ENCODE measurements around the gene RNASE1. TPM values are rescaled to one million over a fixed set of nuclear protein-coding genes. Genes with fewer than 3 reads are reported as not detected.

RNASE1 gene
- total RNA-seq, 1 donor from 2014 or later = 4.6 TPM

DNA sequence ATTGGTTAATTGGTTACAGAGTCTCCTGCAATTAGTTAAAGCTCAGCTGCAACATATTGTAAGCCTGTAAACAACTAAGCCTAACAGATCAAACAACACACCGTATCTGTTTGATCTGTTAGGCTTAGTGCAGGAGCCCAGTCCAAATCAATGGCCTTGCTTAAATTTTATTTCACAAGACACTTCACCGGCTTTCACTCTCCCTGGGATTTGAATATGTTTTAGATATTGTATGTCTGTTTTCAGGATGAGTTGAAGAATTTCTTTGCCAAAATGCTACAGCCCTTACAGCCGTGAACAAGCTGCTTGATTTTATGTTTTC lies 5.5 kb upstream of the RNASE1 start:
- DNase-seq (ENCODE audit: low read depth in 2 of 2) = no peak

DNA sequence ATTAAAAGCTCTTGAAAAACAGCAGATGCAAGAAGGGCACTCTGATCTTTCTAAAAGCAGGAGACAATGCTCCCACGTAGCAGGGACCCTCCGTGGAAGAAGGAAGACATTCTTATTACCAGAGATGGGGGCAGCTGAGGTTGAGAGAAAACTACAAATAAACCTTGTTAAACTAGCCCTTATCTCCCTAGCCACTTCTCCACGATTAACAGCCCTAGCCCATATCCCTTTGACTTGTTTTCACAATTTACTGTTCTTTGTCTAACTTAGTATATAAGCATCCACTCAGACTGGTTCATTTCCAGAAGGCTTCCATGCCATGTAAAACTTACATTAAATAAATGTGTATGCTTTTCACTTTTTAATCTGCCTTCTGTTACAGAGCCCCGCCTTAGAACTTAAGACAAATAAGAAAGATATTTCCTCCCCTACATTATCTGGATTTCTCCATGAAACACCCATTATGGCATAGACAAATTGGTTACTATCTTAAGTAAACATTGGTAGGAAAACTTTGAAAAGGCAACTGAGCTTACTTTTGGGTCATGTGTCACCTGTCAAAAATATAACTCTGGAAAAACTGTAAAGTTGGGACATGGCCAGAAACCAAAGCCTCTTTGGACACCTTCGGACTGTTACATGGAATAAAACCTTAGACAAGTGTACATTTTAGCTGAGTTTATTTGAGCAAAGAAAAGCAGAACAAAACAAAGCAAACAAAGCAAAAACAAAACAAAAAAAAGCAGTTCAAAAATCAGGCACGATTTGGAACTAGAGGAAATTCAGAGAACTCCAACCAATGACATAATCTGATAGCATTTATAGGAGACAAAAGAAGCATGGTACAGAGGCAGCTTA lies 4.9 kb upstream of the RNASE1 start:
- no peak for DNase-seq (ENCODE audit: low read depth in 2 of 2)

DNA sequence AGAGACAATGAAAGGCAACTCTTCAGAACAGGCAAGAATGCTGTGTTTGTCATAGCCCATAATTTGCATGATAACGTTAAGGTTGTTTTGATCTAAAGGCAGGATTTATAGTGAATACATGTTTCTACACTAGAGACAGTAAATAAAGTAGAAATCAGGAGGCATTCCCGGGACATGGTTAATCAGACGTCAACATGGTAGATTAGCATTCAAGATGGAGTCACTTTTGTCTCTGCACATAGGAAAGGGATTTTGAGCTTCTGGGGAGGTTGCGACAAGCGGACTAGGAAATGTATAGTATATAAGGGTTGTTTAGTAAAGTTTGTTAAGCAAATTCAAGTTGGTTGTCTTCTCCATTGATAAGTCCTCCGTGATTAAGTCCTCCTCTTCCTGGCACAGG lies 2.8 kb upstream of the RNASE1 start:
- DNase-seq (ENCODE audit: low read depth in 2 of 2) = no peak

DNA sequence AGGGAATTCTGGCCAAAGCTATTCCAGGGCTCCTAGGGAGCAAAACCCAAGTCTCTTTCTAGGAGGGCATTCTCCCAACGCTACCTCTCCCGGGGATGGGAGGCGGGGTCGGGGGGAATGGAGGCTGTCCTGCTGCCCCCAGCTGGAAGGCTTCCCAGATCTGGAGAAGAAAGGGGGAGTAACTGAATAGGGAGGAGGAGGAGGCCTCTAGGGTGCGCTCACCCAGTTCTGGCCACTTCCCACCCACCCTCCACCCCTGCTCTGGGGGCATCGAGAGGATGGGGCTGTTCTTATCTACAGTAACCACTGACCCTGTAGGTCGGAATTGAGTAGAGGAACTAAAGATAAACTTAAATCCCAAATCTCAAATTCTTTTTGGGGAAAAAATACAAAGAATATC lies 579 bp upstream of the RNASE1 start:
- DNase-seq (ENCODE audit: low read depth in 2 of 2) = peak in 1 of 2 donors; percentile 11

DNA sequence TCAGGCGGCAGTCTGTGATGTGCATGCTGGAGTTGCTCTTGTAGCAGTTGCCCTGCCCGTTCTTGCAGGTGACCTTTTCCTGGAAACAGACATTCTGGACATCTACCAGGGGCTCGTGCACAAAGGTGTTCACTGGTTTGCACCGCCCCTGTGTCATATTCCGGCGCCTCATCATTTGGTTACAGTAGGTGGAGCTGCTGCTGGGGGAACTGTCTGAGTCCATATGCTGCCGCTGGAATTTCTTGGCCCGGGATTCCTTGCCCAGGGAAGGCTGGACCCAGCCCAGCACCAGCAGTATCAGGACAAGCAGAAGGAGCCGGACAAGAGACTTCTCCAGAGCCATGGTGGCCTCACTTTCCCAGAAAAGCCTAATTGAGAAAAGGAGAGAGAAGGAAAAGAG lies 918 bp downstream of the RNASE1 start:
- peak; percentile 16 to 38 for DNase-seq (ENCODE audit: low read depth in 2 of 2)

DNA sequence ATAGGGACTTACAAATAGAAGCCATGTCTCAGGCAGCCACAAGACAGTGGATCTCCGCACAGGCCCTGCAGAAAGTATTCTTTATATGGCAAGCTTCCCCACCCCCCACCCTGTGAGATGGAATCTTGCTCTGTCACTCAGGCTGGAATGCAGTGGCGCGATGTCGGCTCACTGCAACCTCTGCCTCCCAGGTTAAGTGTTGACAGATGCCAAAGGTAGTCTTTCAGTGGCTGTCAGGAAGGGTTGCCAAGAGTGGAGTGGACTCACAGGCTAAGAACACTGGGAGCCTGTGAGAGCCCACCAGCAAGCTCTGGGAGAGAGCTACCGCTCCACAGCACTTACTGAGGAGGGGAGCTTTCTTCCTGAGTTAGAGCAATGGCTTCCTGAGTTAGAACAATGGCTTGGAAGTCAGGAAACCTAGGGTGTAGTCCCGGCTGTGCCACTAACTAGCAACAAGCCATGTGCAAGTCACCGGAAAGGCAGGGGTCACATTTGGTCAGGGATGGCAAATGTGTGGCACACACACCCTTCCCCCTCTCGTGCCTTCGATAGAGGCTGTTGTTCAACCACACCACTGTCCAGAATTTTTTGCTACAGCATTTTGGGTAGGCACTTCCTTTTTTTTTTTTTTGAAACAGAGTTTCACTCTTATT lies 2.6 kb downstream of the RNASE1 start:
- DNase-seq (ENCODE audit: low read depth in 2 of 2) = peak; percentile 66 to 77

DNA sequence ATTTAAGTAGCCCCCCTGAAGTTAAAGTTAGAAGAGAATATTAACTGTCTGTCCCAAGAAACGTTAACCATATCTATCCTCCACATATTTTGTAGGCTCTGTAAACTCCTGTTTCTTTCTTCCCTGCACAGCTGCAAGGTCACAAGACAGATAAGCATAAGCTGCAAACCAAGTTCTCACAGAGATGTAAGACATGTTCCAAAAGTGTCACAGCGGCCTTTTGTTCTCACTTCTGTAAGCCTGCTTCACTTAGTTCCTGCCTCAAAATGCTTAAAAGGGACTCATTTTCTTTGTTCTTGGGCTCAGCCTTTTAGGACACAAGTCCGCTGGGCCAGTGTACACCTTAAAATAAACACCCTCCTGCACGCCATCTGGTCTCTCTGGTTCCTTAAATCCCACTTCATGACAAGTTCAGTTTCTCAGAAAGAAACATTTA lies 3.2 kb downstream of the RNASE1 start:
- peak in 1 of 2 donors; percentile 18 for DNase-seq (ENCODE audit: low read depth in 2 of 2)

DNA sequence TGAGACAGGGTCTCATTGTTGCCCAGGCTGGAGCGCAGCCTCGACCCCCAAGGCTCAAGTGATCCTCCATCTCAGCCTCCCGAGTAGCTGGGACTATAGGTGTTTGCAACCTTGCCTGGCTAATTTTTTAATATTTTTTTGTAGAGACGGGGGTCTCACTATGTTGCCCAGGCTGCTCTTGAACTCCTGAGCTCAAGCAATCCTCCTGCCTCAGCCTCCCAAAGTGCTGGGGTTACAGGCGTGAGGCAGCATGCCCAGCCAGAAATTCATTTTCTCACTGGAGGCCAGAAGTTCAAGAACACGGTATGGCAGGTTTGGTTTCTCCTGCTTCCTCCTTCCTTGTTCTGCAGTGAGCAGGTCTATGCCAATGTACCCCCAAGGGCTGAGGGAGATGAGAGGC lies 3.7 kb downstream of the RNASE1 start:
- no peak for DNase-seq (ENCODE audit: low read depth in 2 of 2)

DNA sequence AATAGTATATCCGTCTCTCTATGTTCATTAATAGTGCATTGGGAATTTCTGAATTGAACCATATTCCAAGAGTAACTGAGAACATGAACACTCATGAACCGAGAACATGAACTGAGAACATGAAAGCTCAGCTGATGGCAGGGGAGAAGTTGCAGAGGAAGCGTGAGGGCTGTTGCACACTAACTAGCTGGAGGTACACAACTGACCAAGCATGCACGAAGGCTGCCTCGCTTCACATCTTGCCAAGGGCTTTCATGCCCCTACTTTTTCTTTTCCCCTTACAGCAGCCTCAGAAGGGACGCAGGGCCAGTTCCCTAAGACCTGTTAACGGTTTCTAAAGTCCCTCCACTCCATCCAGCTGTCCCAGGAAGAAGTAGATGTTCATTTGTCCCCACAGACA lies 4.3 kb downstream of the RNASE1 start:
- DNase-seq (ENCODE audit: low read depth in 2 of 2) = no peak

DNA sequence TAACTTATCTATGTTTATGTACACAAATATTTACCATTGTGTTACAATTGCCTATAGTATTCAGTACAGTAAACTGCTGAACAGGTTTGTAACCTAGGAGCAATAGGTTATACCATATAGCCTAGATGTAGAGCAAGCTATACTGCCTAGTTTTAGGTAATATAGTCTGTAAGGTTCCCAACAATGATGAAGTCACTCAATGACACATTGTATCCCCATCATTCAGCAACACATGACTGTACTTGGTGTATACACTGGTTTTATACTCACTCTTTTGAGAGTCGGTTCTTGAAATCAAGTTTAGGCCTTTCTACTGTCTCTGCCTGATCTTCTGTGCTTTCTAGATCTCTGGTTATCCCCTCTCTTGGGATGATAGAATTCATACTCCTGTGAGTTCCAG lies 5.5 kb downstream of the RNASE1 start:
- no peak for DNase-seq (ENCODE audit: low read depth in 2 of 2)

DNA sequence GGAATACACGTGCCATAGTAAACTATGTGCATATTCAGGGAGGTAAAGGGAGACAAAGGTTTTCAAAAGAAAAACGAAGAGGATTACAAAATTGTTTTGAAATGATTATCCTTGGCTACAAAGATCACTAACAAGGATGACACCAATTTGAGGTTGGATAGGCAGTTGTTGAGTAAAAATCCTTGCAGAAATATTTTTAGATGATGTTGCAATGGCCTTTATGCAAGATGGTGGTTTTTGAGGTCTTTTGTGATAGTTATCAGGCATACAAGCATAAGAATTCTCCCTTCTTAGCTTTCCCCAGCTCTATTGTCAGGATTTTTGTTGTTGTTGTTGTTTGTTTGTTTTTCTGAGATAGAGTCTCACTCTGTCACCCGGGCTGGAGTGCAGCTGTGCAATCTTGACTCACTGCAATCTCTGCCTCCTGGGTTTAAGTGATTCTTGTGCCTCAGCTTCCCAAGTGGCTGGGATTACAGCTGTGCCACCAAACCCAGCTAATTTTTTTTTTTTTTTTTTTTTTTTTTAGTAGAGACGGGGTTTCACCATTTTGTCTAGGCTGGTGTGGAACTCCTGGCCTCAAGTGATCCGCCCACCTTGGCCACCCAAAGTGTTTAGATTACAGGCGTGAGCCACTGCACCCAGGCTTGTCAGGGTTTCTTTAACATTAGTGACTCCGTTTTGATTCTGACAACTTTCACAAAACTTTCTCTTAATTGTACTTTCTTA lies 7.8 kb downstream of the RNASE1 start:
- DNase-seq (ENCODE audit: low read depth in 2 of 2) = no peak

DNA sequence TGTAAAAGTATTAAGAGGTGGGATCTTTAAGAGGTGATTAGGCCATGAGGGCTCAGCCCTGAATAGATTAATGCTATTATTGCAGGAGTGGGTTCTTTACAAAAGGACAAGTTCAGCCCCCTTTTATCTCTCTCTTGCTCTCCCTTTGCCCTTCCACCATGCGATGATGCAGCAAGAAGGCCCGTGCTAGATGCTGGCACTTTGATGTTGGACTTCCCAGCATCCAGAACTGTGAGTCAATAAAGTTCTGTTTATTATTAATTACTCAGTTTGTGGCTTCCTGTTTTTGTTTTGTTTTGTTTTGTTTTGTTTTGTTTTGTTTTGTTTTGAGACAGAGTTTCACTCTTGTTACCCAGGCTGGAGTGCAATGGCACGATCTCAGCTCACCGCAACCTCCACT lies 10.1 kb downstream of the RNASE1 start:
- DNase-seq (ENCODE audit: low read depth in 2 of 2) = no peak

DNA sequence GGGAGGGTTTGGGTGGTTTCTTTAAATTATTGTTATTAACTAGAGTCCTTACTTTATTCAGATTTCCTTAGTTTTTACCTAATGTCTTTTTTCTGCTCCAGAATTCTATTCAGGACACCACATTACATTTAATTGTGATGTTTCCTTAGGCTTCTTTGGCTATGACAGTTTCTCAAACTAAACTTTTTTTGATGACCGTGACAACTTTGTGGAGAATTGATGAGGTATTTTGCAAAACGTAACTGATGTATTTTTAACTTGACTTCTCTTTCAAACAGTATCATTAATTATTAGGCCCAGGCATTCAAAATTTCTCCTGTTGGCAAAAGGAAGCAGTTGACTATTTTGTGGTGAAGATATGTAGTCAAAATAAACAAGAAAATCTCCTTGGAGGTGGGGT lies 11.0 kb downstream of the RNASE1 start:
- DNase-seq (ENCODE audit: low read depth in 2 of 2) = no peak

DNA sequence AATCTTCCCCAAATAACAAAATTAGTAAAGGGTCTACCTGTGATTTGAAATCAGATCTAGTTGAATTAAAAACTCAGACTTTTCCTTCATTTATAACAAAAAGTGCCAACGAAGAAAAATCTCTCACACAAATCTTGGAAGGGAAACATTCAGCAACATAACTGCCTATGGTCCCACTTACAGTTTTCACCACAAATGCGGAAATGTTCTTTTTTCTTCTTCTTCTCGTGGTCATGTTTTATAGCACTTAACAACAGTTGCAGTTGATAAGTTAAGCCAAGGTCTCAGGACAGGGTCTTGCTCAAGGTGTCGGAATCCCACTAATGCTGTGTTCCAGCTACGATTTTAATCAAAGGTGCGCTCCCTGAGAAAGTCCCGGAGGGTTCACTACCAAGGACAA lies 11.5 kb downstream of the RNASE1 start:
- no peak for DNase-seq (ENCODE audit: low read depth in 2 of 2)

DNA sequence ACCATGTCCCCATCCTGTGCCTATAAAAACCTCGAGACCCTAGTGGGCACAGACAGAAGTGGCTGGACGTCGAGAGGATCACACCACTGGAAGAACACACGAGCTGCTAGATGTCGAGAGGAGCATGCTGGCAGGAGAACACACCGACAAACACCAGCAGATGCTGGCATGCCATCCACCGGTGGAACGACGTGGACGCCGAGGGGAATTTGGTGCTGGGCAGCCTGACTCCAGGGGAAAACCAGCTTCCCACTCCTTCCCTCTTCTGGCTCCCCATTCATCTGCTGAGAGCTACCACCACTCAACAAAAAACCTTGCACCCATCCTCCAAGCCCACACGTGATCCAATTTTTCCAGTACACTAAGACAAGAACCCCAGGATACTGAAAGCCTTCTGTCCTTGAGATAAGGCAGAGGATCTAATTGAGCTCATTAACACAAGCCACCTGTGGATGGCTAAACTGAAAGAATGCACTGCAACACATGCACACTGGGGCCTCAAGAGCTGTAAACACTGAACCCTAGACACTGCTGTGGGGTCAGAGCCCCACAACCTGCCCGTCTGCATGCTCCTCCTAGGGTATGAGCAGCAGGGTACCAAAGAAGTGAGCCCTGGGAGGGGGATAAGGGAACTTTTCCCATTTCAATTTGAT lies 12.1 kb downstream of the RNASE1 start:
- DNase-seq (ENCODE audit: low read depth in 2 of 2) = no peak

DNA sequence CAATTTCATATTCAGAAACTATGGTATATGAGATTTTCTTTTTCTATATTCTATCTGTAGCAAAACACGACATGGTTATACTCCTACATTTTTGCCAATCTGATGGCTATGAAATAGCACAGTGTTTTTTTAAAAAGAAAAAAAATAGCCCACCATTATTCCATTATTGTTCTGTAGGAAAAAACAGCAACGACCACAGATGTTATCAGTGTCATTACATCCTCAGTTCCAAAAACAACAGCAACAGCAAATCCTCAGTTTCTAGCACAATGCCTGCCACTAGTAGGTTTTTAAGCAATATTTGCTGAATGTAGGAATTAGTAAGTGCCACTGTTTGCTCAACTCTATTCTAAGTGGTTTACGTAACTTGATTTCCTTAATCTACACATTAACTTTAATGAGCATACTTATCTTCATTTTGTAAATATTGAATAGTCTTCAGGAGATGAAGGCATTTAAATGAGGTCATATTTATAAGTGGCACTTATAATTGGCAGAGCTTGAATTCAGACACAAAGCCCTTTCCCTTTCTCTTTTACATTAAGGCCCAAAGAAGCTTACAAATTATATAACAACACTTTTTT lies 13.3 kb downstream of the RNASE1 start:
- peak; percentile 21 to 91 for DNase-seq (ENCODE audit: low read depth in 2 of 2)

DNA sequence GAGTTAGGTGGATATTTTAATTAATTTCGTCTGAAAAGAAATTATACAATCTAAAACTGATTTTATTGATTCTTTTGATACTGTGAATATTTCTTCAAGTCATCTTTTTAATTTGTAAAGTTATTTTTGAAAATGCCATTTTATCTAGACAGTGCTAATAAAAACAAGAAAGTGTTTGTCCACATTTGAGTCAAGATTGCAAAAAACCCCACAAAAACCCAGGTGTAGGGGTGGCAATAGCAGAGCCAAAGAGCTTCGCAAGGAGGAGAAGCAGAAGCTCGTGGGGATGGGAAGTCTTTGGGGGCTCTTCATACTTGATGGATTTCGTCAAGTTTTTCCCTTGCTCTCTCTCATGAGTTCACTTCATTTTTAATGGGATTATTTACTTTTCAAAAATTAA lies 15.6 kb downstream of the RNASE1 start:
- DNase-seq (ENCODE audit: low read depth in 2 of 2) = no peak

DNA sequence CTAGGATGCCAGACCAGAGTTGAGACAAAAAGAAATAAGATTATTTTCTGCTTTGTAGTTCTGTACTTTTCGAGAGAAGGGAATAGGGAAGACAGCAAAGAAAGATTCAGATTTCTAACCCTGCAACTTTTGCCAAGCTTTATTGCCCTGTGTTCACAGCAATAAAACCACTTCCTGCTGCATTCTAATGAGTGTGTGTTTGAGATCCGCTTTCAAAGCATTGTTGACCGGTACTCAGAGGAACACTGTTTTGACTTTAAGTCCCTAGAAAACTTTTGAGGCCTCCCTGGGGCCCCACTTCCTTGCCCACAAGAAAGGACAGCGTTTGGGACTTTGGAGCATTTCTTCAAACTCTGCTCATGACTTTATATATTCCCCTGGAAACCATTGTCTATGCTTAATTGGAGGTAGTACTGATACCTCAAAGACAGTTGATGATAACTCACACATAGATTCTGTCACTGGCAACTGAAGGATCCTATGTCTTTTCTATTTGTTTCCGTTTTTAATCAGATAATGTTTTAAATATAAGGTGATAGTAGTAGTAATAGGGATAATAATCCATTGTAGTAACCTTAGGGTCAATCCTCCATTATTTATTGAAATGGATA lies 20.3 kb downstream of the RNASE1 start:
- peak; percentile 14 to 22 for DNase-seq (ENCODE audit: low read depth in 2 of 2)

DNA sequence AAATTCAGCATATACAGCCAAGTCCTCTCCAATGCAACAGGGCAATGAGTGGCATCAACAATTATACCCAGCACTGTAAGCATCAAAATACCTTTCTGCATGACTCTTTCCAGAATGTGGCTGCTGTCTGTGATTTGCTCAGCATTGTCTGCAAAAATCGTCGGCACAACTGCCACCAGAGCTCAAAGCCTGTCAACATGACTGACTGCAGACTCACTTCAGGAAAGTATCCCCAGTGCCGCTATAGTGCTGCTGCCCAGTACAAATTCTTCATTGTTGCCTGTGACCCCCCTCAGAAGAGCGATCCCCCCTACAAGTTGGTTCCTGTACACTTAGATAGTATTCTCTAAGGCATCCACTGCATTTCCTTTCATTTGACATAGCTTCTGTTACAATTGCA lies 20.8 kb downstream of the RNASE1 start:
- no peak for DNase-seq (ENCODE audit: low read depth in 2 of 2)

DNA sequence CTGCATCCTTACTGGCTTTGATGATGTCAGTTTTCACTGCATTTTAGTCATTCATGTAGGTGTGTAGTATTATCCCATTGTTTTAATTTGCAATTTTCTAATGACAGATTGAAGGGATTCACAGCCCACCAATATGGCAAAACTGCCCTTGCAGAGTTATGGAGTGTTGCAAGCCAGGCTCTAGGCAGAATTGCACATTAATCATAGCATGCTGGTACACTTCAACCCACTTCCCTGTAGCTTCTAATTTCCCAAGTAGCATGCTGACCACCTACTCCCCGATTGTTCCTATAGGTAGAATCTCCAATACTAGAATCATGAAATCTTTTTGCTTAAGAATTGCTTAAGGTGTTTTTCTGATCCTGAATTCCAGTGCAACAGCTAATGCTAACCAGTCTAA lies 26.7 kb downstream of the RNASE1 start:
- DNase-seq (ENCODE audit: low read depth in 2 of 2) = no peak

DNA sequence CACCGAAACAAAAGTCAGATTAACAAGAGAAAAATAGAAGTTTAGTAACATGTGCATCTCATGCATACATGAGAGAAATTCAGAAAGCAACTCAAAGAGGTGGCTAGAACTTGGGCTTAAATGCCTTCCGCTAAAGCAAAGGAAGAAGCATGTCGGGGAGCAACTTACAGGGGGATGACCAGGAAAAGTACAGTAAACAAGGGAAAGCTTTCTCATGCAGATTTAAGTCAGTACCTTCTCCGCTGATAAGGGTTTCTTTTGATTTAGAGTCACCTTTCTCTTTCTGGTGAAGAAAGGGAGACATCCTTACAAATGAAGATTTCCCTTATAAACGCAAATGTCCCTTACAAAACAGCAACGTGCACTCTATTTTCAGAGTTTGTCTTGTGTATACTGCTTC lies 27.6 kb downstream of the RNASE1 start:
- no peak for DNase-seq (ENCODE audit: low read depth in 2 of 2)
